DMS114 treated with DMSO at 0.1 percent for 48 hours (cell line): ENCODE data around the gene SORCS1.

Experiments used
- DNase-seq: peaks from one replicate; lab custom pipeline; 2025; ENCODE audit not compliant: unreplicated experiment; lab: John Stamatoyannopoulos, UW

The SORCS1 gene

GRCh38 chr10:106682175-106682574 is 482.3 kb downstream of the SORCS1 start:
- no peak for DNase-seq

- DNase-seq = no peak
Observed at GRCh38 chr10:106680061-106680460, 484.4 kb downstream of the SORCS1 start.

- DNase-seq = no peak
Observed at GRCh38 chr10:106679314-106679713, 485.2 kb downstream of the SORCS1 start.

- no peak for DNase-seq
Observed at GRCh38 chr10:106672517-106673175, 491.9 kb downstream of the SORCS1 start.

- DNase-seq = no peak
Observed at GRCh38 chr10:106661767-106662140, 502.8 kb downstream of the SORCS1 start.

GRCh38 chr10:106661133-106661766 is 503.3 kb downstream of the SORCS1 start:
- no peak for DNase-seq

- DNase-seq = no peak
Observed at GRCh38 chr10:106660550-106660949, 504.0 kb downstream of the SORCS1 start.

- no peak for DNase-seq
Observed at GRCh38 chr10:106655636-106656035, 508.9 kb downstream of the SORCS1 start.

GRCh38 chr10:106655165-106655564 is 509.3 kb downstream of the SORCS1 start:
- no peak for DNase-seq

- no peak for DNase-seq
Observed at GRCh38 chr10:106652279-106652678, 512.2 kb downstream of the SORCS1 start.

- no peak for DNase-seq
Observed at GRCh38 chr10:106648534-106649481, 515.7 kb downstream of the SORCS1 start.

GRCh38 chr10:106643473-106643872 is 521.0 kb downstream of the SORCS1 start:
- DNase-seq = no peak

GRCh38 chr10:106637873-106638272 is 526.6 kb downstream of the SORCS1 start:
- no peak for DNase-seq

- DNase-seq = no peak
Observed at GRCh38 chr10:106636766-106637491, 527.6 kb downstream of the SORCS1 start.

- no peak for DNase-seq
Observed at GRCh38 chr10:106635947-106636346, 528.6 kb downstream of the SORCS1 start.

- DNase-seq = no peak
Observed at GRCh38 chr10:106631016-106631702, 533.3 kb downstream of the SORCS1 start.

GRCh38 chr10:106626371-106626770 is 538.1 kb downstream of the SORCS1 start:
- DNase-seq = no peak

- no peak for DNase-seq
Observed at GRCh38 chr10:106625751-106626150, 538.8 kb downstream of the SORCS1 start.

- DNase-seq = no peak
Observed at GRCh38 chr10:106619346-106619745, 545.2 kb downstream of the SORCS1 start.

- DNase-seq = no peak
Observed at GRCh38 chr10:106618646-106619045, 545.9 kb downstream of the SORCS1 start.

GRCh38 chr10:106615081-106615480 is 549.4 kb downstream of the SORCS1 start:
- DNase-seq = no peak
